DOHH2 (cell line): ENCODE measurements around the gene EPB41L4B.

ENCODE experiments used
- H3F3A ChIP-seq: fragments of 200-600 bp; sonication (generic), shearing (Covaris generic); 2 replicates; pipeline ENCODE4 v1.6.0; 2016; ENCODE audit warnings: antibody characterized with exemption, mild to moderate bottlenecking; ENCODE audit not compliant: control insufficient read depth, insufficient read depth
- H3K27ac ChIP-seq: fragments of 200-600 bp; sonication (generic); 2 replicates; pipeline ENCODE4 v1.5.1; 2014; ENCODE audit warnings: low read depth, mild to moderate bottlenecking, low read length, moderate library complexity
- H3K27me3 ChIP-seq: fragments of 200-600 bp; sonication (generic); 2 replicates; pipeline ENCODE4 v1.6.1; 2014; ENCODE audit warnings: mild to moderate bottlenecking, low read length, mixed read lengths; ENCODE audit not compliant: control insufficient read depth
- H3K36me3 ChIP-seq: fragments of 200-600 bp; sonication (generic); 2 replicates; pipeline ENCODE4 v1.6.1; 2014; ENCODE audit warnings: mild to moderate bottlenecking, low read length, moderate library complexity, mixed read lengths; ENCODE audit not compliant: control insufficient read depth
- H3K4me1 ChIP-seq: fragments of 200-600 bp; sonication (generic); 2 replicates; pipeline ENCODE4 v1.6.1; 2014; ENCODE audit warnings: mild to moderate bottlenecking, low read length, mixed read lengths; ENCODE audit not compliant: control insufficient read depth
- H3K4me2 ChIP-seq: fragments of 200-600 bp; sonication (generic); 2 replicates; pipeline ENCODE4 v1.6.0; 2014; ENCODE audit warnings: mild to moderate bottlenecking, low read length, moderate library complexity
- H3K4me3 ChIP-seq: fragments of 200-600 bp; sonication (generic); 2 replicates; pipeline ENCODE4 v1.5.1; 2014; ENCODE audit warnings: mild to moderate bottlenecking, low read length, mixed read lengths
- H3K79me2 ChIP-seq: fragments of 200-600 bp; sonication (generic); 2 replicates; pipeline ENCODE4 v1.6.1; 2014; ENCODE audit warnings: mild to moderate bottlenecking, low read length, mixed read lengths; ENCODE audit not compliant: control insufficient read depth
- H3K9me2 ChIP-seq: fragments of 200-600 bp; sonication (generic); replicated peaks from 2 replicates; pipeline ENCODE4 v1.6.1; 2014; ENCODE audit warnings: mild to moderate bottlenecking, low read length, mixed read lengths; ENCODE audit not compliant: control insufficient read depth
- H3K9me3 ChIP-seq: fragments of 200-600 bp; sonication (generic); 2 replicates; pipeline ENCODE4 v1.6.1; 2014; ENCODE audit warnings: antibody characterized with exemption, low read length, mixed read lengths; ENCODE audit not compliant: control insufficient read depth, insufficient read depth
- H4K20me1 ChIP-seq: fragments of 200-600 bp; sonication (generic); 2 replicates; pipeline ENCODE4 v1.6.0; 2014; ENCODE audit warnings: low read depth, mild to moderate bottlenecking, antibody characterized with exemption, low read length, moderate library complexity; ENCODE audit not compliant: control insufficient read depth, insufficient read depth
- CTCF ChIP-seq: fragments of 200-600 bp; sonication (generic); IDR thresholded peaks from one replicate; pipeline ENCODE4 v1.5.1; 2014; ENCODE audit warnings: antibody characterized with exemption, mild to moderate bottlenecking, low read depth, low read length; ENCODE audit not compliant: poor library complexity, severe bottlenecking
- EZH2phosphoT487 ChIP-seq: fragments of 200-600 bp; sonication (generic); IDR thresholded peaks from 2 replicates; pipeline ENCODE4 v1.6.1; 2017; ENCODE audit warnings: borderline replicate concordance, mild to moderate bottlenecking, antibody characterized with exemption, low read length, moderate library complexity, mixed read lengths

Gene EPB41L4B

GRCh38 chr9:109256336-109256735 is 64.5 kb downstream of the EPB41L4B start:
- H3K4me1 ChIP-seq, result no peaks in the 10 kb centered on the region
- no peaks in the 10 kb centered on the region for H3F3A ChIP-seq
- H3K4me3 ChIP-seq, result no peak overlapping the region
- 0 out of 2 replicates have a peak, but pooled peaks cover 2% of the 10 kb centered on the region for H3K27me3 ChIP-seq
- H3K4me2 ChIP-seq, result no peak overlapping the region
- no peaks in the 10 kb centered on the region for H3K9me2 ChIP-seq
- no peak overlapping the region for H3K27ac ChIP-seq
- H3K79me2 ChIP-seq, result no peaks in the 10 kb centered on the region
- H3K9me3 ChIP-seq, result no peaks in the 10 kb centered on the region
- no peak for TF ChIP-seq EZH2phosphoT487
- TF ChIP-seq CTCF, result no peak
- no peaks in the 10 kb centered on the region for H4K20me1 ChIP-seq
- no peaks in the 10 kb centered on the region for H3K36me3 ChIP-seq

GRCh38 chr9:109255394-109255793 is 65.5 kb downstream of the EPB41L4B start:
- H3K27ac ChIP-seq, result no peak overlapping the region
- no peaks in the 10 kb centered on the region for H3K79me2 ChIP-seq
- H3K27me3 ChIP-seq, result 0 out of 2 replicates have a peak, but pooled peaks cover 2% of the 10 kb centered on the region
- H3K4me3 ChIP-seq, result no peak overlapping the region
- TF ChIP-seq CTCF (no peak), EZH2phosphoT487 (no peak)
- H3K9me2 ChIP-seq, result no peaks in the 10 kb centered on the region
- no peaks in the 10 kb centered on the region for H3K9me3 ChIP-seq
- H3F3A ChIP-seq, result no peaks in the 10 kb centered on the region
- H3K36me3 ChIP-seq, result no peaks in the 10 kb centered on the region
- H3K4me2 ChIP-seq, result no peak overlapping the region
- H3K4me1 ChIP-seq, result no peaks in the 10 kb centered on the region
- H4K20me1 ChIP-seq, result no peaks in the 10 kb centered on the region

GRCh38 chr9:109254317-109254716 is 66.5 kb downstream of the EPB41L4B start:
- no peaks in the 10 kb centered on the region for H3K4me1 ChIP-seq
- no peaks in the 10 kb centered on the region for H4K20me1 ChIP-seq
- no peak overlapping the region for H3K4me2 ChIP-seq
- H3K79me2 ChIP-seq, result no peaks in the 10 kb centered on the region
- no peaks in the 10 kb centered on the region for H3K9me2 ChIP-seq
- no peaks in the 10 kb centered on the region for H3F3A ChIP-seq
- no peak overlapping the region for H3K4me3 ChIP-seq
- no peaks in the 10 kb centered on the region for H3K9me3 ChIP-seq
- no peak for TF ChIP-seq CTCF
- TF ChIP-seq EZH2phosphoT487, result no peak
- no peak overlapping the region for H3K27ac ChIP-seq
- H3K27me3 ChIP-seq, result 0 out of 2 replicates have a peak, but pooled peaks cover 2% of the 10 kb centered on the region
- no peaks in the 10 kb centered on the region for H3K36me3 ChIP-seq
